Activated effector memory CD4-positive, alpha-beta T cell treated with Interleukin-2 at 50 U/mL for 16 hours (primary cell): ENCODE data around the gene PARD3.

Experiments
- DNase-seq: peaks from one replicate; pipeline ENCODE4 v3.0.0-alpha.2; 2020

PARD3 gene

DNA sequence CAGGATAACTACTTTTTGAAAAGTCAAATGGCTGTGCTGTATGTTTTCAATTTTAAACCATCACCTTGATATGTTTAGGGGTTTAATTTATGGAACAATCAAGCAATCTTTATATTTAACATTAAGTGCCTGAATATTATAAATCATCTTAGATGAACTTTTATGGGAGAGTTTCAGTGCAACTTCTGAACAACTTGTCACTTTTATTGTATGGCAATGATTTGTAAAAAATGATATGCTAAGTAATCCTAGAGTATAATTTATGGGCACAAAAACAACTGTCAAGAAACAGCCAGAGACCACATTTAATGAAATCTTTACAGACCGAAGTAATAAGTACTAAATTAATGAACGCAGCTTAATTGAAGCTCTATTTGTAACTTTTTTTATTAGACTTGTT is 498.9 kb downstream of the PARD3 start:
- no peak for DNase-seq

DNA sequence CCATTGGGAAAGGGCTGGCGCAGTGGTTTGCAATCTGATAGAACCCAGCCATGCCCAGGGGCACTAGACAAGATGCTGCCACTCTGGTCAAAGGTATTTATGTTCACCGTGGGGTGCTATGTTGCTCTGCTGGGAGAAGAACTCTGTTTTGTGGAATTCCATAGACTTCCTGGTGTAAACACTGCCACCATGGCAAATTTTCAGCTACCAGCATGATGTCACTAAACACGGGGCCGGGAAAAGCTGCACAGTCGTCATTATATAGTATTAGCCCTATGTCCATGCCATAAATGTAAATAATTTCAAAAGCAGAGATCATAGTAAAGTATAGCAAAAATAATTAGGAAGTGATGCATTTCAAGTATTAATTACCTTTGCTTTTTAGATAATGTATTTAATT is 500.6 kb downstream of the PARD3 start:
- DNase-seq: no peak

DNA sequence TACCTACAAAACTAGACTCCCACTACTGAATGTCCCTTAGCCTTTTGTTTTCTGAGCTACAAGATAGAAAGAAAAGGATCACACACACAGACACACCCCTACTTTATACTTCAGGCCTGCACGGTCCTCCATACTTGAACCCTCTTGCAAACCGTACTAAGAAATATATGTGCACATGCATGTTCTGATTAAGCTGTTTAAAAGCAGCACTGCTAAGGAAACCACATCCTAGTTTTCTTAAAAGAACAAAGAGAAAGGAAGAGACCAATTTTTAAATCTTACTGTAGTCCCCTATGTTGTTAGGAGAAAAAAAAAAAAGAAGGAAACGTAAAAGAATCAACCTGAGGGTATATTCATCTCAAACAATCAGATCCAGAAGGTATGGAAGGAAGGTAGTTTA is 501.2 kb downstream of the PARD3 start:
- DNase-seq: no peak

DNA sequence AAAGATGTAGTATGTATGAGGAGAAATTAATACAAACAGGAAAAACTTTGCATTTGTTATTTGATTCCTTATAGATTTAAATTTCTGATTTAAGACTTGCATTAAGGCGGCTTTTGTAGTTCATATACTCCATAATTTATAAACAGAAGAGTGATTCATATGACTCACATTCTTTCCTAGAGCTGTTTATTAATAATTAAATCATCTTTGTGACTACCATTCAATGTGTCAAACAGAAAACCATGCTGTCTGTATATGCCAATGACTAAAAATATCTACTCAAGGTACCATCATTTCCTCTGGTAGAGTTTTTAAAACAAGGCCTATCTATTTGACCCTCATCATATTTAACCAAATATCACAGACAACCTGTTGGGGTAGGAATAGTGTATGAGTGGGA is 501.7 kb downstream of the PARD3 start:
- DNase-seq: no peak

DNA sequence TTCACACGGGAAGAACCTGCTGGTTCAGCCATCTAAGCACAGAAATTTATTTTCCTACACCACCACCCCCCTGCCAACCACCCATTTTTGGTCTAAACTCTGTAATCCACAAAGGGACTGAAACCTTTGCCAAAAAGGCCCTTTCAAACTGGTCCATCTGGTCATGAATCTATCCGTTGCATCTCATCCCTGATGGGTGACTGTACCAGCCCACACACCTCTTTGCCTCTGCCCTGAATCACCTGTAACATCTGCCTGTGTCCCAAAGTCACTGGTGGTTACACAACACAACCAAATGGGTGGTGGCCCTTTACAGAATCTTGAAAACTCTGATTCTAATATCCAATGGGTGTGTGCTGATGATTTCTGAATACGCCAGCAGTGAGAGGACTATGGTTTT is 503.4 kb downstream of the PARD3 start:
- no peak for DNase-seq

DNA sequence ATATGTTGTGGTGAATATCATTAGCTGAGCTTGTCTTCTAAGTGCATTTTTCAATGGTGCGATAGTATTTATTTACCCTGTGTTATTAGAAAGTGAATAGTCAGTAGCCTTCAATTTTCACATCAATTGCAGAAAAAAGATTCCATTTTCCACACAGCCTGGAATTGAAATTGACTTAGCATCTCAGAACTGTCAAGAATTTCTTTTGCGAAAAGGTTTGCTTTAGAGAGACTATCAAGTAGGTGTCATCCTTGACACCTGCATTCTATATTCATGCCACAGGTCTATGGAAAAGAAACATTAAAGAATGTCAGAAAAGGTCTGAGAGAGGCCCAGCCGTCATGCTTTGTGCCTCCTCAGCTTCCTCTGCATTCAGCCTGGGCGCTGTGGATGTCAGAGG is 504.9 kb downstream of the PARD3 start:
- no peak for DNase-seq

DNA sequence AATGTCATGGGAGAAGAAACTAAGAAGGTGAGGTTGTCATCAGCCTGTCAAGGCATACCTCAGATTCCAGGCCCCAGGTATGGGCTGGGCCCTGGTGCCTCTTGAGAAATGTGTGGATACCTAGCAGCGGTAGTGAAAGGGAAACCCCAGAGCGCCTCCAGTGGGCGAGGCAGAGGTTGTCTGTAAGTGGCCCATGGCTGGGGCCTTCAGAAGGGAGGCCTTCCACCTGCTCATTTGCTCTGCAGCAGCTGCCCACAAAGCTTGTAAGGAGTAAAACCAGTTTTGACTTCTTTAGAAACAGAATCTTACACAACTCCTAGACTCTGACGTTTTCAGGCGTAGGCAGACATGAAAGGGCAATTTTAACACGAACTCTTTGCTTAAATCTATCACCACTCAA is 509.9 kb downstream of the PARD3 start:
- DNase-seq: no peak

DNA sequence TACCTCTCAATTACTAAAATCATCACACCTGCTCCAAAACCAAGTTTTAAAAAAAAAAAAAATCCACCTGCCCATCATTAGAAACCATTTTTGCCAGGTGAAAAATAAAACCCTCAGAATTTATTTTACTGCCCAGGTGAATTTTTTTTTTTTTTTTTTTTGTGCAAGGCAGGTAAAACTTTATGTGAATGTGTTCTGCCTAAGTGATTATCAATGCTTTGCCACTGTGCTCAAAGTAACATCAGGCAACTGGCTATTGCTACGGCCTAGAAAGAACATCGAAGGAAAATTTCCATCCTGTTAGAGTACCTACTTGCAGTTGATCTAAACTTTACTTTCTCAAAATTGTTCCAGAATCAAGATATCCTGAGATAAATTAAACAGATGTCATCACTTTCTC is 512.1 kb downstream of the PARD3 start:
- no peak for DNase-seq

DNA sequence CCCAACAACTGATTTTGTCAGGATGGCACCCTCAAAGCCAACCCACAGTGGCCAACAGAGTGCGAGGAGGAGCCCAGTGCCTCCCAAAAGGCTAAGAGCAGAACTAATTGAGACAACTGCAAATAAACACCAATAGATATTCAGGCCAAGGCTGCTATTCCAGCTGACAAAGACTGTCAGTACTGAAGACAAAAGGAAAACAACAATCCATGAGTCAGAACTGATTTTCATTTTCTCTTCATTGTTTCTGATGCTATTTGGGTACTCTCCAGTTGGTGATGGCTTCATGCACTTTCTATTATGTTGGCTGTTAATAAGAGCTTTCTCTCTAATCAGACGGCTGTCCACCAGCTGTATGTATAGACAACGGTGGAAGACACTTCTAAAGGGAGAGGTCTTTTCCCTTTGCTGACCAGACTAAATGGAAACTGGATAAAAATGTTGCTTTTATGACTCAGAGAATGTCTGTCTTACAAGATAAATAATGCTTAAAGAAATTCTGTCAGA is 515.9 kb downstream of the PARD3 start:
- DNase-seq: no peak

DNA sequence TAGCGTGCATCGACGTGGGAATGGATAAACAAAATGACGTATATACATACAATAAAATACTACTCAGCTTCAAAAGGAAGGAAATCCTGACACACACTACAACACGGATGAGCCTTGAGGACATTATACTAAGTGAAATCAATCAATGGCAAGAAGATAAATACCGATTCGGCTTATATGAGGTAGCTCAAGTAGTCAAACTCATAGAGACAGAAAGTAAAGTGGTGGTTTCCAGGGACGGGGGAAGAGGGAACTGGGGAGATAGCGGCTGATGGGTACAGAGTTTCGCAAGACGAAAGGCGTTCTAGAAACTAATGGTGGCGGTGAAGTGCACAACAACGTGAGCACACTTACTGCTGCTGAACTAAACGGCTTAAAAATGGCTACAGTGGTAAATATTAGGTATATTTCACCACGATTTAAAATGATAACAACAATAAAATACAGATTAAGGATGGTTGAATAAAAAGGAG is 516.7 kb downstream of the PARD3 start:
- no peak for DNase-seq

DNA sequence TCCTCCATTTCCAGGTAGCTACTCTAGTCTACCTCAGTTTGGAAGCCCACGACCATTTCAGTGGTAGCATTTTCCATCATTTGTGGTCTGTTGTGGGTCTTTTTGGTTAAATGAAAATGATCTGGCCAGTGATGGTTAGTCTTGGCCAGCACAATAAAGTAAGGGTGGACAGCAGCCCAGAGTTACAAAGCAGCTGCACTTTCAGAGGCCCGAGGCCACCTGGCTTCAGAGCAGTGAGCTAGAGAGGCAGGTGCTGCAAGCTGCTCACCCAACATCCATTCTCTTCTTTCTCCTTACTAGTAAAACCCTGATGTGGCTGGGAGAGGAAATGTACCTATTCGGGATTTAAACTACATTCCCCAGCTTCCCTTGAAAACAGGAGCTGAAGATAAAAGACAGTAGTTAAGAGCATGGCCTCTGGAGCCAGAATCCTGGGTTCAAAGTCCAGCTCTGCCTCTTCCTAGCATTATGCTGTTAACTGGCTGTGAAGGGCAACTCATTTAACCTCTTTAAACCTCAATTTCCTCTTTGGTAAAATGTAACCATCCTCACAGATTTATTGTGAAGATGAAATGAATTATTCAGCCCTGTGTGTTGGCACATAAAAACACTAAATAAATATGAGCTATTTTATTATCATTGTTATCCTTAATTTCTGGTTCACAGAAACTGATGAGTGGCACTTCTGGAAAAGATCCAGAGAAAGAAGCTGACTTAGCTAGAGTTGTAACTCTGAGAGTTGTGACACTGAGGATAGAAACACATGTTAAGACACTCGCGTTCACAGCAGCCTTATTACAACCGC is 517.4 kb downstream of the PARD3 start:
- no peak for DNase-seq

DNA sequence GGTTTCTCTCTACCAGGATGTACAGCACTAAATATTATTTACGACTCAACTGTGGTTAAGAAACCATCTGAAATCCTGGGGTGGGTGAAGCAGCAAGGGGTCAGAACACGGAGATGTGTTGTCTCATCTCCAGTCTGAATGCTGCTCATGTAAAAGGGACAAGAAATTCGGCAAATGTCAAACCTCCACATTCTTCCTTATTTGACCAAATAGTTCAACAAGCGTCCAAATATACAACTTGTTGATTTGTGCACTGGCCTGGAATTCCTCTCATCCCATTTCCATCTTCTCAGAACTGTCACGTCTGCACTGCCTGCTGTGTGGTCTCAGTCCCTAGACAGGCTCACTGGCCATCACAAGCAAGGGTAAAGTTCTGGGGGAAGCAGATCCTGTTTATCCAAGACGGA is 520.0 kb downstream of the PARD3 start:
- no peak for DNase-seq

DNA sequence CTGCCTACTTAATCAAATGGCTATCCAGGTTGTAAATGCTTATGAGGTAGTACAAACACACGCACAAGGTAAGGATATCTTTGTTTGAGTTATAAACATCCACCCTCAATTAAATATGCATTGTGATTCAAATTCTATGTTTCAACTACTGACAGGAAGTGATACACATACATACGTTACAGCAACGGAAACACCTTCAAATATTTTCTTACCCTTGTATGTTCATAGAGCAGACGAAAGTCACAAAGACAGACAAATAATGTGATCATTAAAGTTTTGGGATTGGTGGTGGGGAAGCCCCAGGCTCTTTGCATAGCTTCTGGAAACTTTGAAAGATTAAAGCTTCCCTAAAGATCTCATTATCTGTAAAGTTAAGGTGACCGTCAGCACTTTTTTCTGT is 521.0 kb downstream of the PARD3 start:
- no peak for DNase-seq

DNA sequence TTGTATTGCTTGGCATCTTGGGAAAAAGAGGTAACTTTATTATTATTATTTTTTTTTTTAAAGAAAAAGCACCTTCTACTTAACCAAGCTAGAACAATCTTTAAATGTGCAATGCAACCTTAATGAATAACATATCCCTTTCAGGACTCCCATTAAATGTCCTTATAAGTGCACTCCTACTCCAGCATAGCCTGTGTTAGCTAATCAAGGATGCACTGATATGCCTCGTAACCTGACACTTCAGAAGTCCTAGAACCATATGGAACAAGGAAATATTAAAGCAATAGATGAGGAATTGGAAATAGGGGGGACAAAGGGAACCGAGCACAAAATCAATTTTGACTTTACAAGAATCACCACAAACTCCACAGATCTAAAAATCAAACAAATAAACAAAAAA is 522.4 kb downstream of the PARD3 start:
- no peak for DNase-seq

DNA sequence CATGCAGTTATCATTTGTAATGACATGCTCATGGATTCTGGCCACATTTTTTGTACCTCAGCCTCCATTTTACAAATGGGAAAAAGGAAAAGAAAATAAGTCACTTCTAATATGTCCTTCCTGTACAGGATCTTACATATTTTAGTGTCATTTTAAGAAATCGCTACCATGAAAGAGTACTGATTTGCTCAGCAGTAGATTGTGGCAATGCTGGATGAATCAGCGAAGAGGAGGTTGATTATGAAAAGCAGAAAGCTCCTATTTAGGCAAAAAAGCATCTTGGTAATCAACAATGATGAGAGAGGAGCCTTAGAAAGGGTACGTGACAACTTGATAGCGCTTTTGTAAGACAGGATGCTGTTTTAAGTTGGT is 522.9 kb downstream of the PARD3 start:
- no peak for DNase-seq

DNA sequence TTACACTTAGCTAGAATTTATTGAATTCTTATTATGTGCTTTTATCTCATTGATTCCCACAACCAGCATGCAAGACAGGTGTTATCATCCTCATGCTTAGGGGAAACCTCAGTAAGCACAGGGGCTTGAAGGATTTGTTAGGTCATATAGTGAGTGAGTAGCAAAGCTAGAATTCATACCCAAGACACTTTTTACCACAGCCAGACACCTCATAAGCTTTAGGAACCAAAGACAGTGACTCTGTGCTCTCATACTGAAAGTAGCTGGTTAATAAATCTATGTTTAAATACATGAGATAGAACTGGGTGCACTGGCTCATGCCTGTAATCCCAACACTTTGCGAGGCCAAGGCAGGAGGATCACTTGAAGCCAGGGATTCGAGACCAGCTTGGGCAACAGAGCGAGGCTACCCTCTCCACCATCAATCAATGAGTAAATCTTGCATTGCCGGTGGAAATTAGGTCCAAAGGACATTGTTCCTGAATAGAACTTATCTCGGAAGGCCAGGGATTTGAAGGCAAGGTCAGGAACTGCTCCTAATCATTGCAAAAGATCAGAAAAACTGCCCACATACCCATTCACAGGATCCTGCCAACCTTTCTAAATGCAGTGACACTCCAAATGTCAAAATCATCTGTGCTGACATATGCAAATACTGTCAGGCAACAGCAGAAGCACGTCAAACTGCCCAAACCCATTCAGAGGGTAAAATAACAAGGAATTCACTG is 523.5 kb downstream of the PARD3 start:
- DNase-seq: no peak

DNA sequence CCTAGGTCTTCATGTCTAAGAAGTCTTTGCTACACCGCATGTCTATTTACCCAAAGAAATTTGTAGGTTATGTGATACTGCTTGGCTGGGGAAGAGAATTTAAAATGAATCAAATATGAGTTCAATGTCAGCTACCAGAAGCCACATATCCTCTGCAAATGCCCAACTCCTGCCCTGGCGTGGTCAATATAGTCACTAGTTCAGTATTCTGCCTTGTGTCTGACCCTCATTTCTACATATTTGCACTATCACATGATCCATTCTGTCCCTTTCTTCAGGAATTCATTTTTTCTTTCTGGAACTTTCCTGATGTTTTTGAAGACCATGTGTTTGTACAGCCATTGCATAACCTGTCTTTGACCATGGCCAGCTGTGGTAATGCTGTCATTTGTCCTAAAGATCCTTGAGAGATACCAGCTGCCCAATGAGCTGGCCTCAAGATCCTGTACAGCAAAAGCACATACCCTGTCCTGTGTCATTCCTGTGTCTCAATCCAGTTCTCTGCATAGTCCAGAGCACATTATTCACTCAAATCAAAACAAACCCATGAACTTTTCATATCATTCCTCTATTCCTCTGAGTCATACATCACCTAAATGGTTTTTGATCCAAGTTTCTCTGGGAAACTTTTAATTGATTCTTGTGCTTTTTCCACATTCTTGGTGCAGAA is 524.5 kb downstream of the PARD3 start:
- DNase-seq: no peak

DNA sequence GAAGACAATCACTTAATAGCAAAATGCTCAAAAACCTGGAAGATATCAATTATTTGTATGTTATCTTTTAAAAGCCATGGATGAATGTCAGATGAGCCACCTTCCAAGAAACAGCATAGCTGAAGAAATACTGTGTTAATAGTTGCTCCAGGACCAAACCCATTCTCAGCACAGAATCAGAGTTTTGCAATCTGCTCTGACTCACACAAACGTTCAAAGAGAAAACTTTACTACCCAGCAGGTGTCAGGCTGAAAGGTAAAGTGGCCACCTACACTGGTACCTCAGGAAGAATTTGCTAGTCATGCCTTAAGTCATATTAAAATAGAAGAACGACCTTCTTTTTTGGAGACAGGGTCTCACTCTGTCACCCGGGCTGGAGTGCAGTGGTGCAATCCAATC is 526.5 kb downstream of the PARD3 start:
- DNase-seq: no peak

DNA sequence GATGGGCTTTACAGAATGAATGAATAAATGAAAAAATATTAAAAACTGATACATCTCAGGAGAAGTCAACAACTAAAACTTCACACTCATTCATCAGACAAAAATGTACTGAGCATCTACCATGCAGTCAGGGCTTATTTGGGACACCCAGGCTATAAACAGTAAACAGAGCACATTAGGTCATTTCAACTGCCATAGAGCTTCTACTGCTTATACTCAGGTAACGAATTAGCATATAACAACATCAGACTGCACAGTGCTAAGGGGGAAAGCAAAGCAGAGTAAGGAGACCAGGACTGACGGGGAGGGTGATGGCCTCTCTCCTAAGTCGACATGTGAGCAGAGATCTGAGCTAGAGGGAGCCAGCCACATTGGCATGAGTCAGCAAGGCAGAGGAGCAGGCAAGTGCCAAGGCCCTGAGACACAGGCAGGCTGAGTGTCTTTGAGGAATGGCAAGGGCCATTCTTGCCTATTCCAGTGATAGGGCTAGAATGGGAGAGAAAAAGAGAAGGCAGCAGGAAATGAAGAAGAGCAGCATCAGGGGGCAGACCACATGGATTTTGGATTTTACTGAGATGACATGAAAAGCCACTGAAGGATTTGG is 528.9 kb downstream of the PARD3 start:
- no peak for DNase-seq

DNA sequence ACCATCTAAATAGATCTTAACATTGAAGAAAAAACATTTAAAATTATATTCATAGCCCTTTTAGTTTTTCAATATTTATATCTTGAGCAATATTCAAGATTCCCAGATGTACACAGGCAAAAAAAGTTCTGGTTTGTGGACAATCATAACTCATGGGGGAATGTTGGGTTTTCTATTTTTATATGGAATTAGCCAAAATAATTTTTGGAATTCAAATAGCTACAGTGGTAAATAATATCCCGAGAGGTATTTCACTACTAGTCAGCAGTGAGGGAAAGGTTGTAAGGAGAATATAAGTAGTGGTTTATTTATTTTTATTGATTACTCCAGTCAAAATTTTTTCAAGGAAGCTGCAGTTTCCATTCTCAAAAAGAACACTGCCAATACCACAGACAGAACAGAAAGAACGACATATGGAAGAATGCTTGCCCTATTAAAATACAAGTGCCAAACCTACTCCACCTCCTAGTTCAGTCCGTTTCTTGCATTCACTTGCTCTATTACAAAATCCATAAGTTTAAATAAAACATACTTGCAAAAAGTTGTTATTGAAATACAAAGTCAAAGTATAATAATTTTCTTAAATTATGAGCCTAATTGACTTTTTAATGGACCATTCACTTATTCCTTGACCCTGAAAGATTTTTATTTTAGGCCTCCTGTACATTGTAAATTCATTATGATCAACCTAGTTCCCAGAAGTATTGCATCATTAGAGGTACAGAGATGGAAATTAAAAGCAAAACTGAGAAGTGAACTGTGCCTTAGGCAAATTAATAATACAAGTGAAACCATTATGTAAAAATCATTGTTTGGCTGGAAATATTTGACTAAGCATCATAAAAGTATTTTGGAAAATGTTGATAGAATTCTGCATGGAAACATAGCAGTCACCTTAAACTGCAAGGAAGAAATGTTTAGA is 533.2 kb downstream of the PARD3 start:
- no peak for DNase-seq

DNA sequence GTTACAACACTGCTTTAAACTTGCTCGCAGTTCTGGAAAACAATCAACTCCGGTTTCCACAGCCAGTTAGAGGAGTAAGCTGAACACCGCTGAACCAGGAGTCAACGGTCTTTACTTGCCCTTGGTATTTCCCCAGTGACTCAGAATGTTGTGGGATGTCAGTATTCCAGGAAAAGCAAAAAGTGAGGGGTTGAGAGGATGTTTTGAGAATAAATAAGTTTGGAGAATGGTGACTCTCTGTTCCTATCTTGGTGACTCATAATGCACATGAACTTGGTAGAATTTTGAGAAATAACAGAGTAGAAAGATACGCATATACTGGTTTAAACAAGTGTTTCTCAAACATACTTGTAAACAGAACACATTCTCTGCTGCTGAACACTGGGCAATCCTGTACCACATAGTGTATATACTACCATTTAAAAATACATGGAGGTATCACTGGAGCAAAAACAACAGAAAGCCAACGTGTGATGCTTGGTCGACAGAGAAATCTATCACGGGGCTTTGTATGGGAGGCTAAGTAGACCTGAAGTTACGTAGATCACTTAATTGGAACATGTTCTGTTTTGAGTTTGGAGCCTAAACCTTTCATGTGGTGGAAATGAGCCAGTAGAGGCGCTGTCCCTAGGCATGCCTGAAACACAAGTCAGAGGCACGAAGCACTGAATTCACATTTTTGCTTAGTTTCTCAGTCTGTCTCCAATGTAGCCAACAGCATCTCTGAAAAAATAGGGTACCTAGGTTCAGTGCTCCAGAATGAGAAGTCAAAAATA is 534.3 kb downstream of the PARD3 start:
- no peak for DNase-seq
